ENCODE measurements around the gene NUP188. TPM values are rescaled to one million over a fixed set of nuclear protein-coding genes. Genes with fewer than 3 reads are reported as not detected.
A peak's percentile ranks its signal among the peaks of the same experiment; 100 is the strongest.

Gene NUP188
- total RNA-seq, 1 donor from 2014 or later = 25.8 TPM

- DNase-seq (ENCODE audit: low read depth) (no peak), FAIRE-seq (no peak)
- TF ChIP-seq, protein P1, sequence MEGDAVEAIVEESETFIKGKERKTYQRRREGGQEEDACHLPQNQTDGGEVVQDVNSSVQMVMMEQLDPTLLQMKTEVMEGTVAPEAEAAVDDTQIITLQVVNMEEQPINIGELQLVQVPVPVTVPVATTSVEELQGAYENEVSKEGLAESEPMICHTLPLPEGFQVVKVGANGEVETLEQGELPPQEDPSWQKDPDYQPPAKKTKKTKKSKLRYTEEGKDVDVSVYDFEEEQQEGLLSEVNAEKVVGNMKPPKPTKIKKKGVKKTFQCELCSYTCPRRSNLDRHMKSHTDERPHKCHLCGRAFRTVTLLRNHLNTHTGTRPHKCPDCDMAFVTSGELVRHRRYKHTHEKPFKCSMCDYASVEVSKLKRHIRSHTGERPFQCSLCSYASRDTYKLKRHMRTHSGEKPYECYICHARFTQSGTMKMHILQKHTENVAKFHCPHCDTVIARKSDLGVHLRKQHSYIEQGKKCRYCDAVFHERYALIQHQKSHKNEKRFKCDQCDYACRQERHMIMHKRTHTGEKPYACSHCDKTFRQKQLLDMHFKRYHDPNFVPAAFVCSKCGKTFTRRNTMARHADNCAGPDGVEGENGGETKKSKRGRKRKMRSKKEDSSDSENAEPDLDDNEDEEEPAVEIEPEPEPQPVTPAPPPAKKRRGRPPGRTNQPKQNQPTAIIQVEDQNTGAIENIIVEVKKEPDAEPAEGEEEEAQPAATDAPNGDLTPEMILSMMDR (IDR thresholded peaks at IDR 0.05; ENCODE audit: insufficient read depth, low read length, severe bottlenecking) = no peak
- H3K36me3 ChIP-seq (ENCODE audit: control insufficient read depth, insufficient read depth, low read length) = peaks cover 16% of the 10 kb centered on the region
- no peak overlapping the region for H3K4me3 ChIP-seq (ENCODE audit: low read depth, low read length)
- no peaks in the 10 kb centered on the region for H3K27me3 ChIP-seq (ENCODE audit: control insufficient read depth, insufficient read depth, low read length)
These were observed 46.1 kb upstream of the NUP188 start for GRCh38 chr9:128901379-128901778.

GRCh38 chr9:128901822-128902221 lies 45.7 kb upstream of the NUP188 start:
- FAIRE-seq = no peak
- no peak for DNase-seq (ENCODE audit: low read depth)
- Histone ChIP-seq H3K4me3 (ENCODE audit: low read depth, low read length) (no peak overlapping the region), H3K36me3 (ENCODE audit: control insufficient read depth, insufficient read depth, low read length) (peaks cover 17% of the 10 kb centered on the region), H3K27me3 (ENCODE audit: control insufficient read depth, insufficient read depth, low read length) (no peaks in the 10 kb centered on the region)
- TF ChIP-seq, protein P1 (IDR thresholded peaks at IDR 0.05; ENCODE audit: insufficient read depth, low read length, severe bottlenecking) = no peak

- no peaks in the 10 kb centered on the region for H3K27me3 ChIP-seq (ENCODE audit: control insufficient read depth, insufficient read depth, low read length)
- TF ChIP-seq, protein P1 (IDR thresholded peaks at IDR 0.05; ENCODE audit: insufficient read depth, low read length, severe bottlenecking) = no peak
- FAIRE-seq (peak; percentile 55), DNase-seq (ENCODE audit: low read depth) (peak; percentile 86)
- H3K4me3 ChIP-seq (ENCODE audit: low read depth, low read length) = no peak overlapping the region
- H3K36me3 ChIP-seq (ENCODE audit: control insufficient read depth, insufficient read depth, low read length) = peaks cover 22% of the 10 kb centered on the region
These were observed 45.0 kb upstream of the NUP188 start for GRCh38 chr9:128902351-128903078.

DNA sequence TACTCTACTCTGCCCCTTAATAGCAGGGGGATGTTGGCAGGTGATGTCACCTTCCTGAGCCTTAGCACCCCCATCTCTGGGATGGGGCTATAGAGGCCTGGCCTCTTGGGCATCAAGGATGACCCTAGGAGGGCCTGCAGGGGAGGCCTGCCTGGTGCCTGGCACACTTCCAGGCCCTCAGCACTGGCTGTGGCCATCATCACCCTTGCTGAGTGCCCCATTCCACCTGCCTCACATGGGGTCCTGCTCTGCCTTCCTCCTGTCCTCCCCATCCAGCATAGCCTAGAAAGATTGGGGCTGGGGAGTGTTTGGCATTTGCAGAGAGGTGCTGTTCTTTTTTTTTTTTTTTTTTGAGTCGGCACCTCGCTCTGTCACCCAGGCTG lies 44.4 kb upstream of the NUP188 start:
- FAIRE-seq (no peak), DNase-seq (ENCODE audit: low read depth) (no peak)
- TF ChIP-seq, protein P1 (IDR thresholded peaks at IDR 0.05; ENCODE audit: insufficient read depth, low read length, severe bottlenecking) = no peak
- Histone ChIP-seq H3K36me3 (ENCODE audit: control insufficient read depth, insufficient read depth, low read length) (peaks cover 26% of the 10 kb centered on the region), H3K27me3 (ENCODE audit: control insufficient read depth, insufficient read depth, low read length) (no peaks in the 10 kb centered on the region), H3K4me3 (ENCODE audit: low read depth, low read length) (no peak overlapping the region)

DNA sequence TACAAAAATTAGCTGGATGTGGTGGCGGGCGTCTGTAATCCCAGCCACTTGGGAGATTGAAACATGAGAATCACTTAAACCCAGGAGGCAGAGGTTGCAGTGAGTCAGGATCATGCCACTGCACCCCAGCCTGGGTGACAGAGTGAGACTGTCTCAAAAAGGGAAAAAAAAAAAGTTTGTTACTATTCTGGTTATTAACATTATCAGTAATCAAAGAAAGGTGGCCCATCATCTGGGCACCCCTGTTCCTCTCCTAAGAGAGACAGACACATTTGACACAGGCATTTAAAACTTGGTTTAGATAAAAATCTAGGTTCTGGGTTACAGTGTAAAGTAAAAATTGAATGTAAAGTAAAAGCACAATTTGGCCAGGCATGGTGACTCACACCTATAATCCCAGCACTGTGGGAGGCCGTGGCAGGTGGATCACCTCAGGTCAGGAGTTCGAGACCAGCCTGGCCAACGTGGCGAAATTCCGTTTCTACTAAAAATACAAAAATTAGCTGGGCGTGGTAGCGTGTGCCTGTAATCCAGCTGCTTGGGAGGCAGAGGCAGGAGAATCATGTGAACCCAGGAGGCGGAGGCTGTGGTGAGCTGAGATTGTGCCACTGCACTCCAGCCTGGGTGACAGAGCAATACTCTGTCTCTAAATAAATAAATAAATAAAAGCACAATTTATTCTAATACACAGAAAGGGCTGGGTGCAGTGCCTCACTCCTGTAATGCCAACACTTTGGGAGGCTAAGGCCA lies 43.5 kb upstream of the NUP188 start:
- Histone ChIP-seq H3K27me3 (ENCODE audit: control insufficient read depth, insufficient read depth, low read length) (no peaks in the 10 kb centered on the region), H3K36me3 (ENCODE audit: control insufficient read depth, insufficient read depth, low read length) (peaks cover 30% of the 10 kb centered on the region), H3K4me3 (ENCODE audit: low read depth, low read length) (no peak overlapping the region)
- no peak for FAIRE-seq
- TF ChIP-seq, protein P1 (IDR thresholded peaks at IDR 0.05; ENCODE audit: insufficient read depth, low read length, severe bottlenecking) = no peak
- peak; percentile 41 for DNase-seq (ENCODE audit: low read depth)

Data from bronchial epithelial cell (primary cell).